Smooth muscle cell (in vitro differentiated cells): ENCODE measurements around the gene COL19A1. TPM values are rescaled to one million over a fixed set of nuclear protein-coding genes. Genes with fewer than 3 reads are reported as not detected.

ENCODE experiments used
- polyA plus RNA-seq: library from polyadenylated mRNA; unstranded; fragments of >200 nt; fragmentation: Nextera tagmentation; extraction: Ambion mirVana; gene quantifications from 2 replicates; pipeline ENCODE4 v1.2.1, GENCODE V29; 2016
- small RNA-seq: library from RNA; depleted of rRNA; stranded (forward); fragments of <200 nt; gene quantifications from one replicate; pipeline ENCODE3, GENCODE V24; 2014
- total RNA-seq: library from RNA; depleted of rRNA; stranded (reverse); fragments of >200 nt; gene quantifications from 2 replicates; pipeline ENCODE4 v1.2.3, GENCODE V29; 2014

The COL19A1 gene
- total and polyA plus RNA-seq, 2 experiments from 2014 or later, result 0.55 to 1.6 TPM

Small RNA genes lying within 50 kb of the gene (small RNA-seq; reads per million reads assigned to genes)
- not detected for gene RPL37P15

Other genes with a start within 250 kb of the COL19A1 start
- 72.4 and 78.5 TPM in 2 replicates for gene LMBRD1, start 69.5 kb upstream of the COL19A1 start, total RNA-seq
- gene LMBRD1, start 69.5 kb upstream of the COL19A1 start, polyA plus RNA-seq, result 22.3 and 33.4 TPM in 2 replicates